ENCODE data around the gene PXDC1.

Gene PXDC1

DNA sequence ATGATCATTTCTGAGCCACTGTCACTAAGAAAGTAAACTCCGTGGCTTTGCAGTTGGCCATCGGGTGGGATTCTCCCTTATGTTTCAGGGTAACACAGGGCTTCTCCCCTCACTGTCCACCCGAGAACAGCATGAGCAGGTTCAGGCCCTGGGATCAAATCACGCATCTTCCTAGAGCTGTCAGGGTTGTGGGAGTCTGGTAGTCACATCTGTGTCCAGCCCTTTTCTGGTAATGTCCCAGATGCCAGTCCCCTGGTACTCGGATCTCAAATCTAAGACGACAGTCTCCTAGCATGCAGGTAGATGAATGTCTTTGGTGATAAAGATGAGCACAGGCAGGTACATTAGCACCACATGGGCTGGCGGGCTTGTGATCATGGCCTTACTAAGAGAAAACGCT is 4.8 kb downstream of the PXDC1 start:
- DNase-seq = no peak

DNA sequence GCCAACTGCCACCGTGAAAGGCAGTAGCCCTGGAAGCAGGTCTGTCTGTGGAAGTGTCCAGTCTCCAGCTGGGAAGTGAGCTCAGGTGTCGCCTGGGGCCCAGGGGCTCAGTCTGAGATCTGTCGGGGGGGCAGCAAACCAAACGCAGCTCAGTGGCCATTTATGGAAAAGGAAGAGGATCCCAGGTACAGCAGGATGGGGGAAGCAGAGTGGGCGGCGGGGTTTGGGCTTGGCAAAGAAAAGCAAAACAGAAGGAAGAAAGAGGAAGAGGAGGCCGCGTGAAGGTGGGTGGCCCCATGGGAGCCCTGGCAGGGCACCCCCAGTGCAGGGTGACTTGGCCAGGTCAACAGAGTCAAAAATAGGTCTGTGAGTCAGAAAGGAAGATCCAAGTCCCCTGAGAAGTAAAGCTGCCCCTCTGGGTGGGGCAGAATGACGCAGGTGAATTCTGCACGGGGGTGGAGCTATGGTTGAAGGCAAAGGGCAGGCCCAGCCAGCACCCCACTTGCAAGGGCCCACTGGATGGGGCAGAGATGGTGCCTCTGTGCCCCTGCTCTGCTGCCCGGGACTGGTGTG is 5.3 kb downstream of the PXDC1 start:
- no peak for DNase-seq

DNA sequence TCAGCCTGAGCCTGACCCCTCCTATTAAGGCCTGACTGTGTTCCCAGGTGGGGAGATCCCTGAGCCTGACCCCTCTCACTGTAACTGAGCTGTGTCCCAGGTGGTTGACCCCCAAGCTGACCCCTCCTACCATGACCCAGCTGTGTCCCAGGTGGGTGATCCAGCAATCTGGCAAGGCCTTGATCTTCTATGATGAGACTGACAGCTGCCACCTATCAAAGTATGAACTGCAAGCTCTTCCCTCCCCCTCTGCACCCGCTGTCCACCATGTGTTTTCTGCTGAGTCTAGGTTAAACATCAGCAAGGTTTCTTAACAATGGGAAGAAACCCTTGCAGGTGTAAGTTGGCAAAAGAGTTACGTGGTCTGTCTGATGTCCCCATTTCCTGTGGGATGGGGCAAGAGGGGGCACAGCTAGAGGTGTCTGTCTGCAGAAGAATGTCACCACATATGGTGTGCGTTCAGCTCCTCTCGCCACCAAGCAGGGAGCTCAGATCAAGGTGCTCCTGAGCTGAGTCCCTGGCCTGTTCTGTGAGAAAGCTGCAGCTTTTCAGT is 5.9 kb downstream of the PXDC1 start:
- DNase-seq = no peak

DNA sequence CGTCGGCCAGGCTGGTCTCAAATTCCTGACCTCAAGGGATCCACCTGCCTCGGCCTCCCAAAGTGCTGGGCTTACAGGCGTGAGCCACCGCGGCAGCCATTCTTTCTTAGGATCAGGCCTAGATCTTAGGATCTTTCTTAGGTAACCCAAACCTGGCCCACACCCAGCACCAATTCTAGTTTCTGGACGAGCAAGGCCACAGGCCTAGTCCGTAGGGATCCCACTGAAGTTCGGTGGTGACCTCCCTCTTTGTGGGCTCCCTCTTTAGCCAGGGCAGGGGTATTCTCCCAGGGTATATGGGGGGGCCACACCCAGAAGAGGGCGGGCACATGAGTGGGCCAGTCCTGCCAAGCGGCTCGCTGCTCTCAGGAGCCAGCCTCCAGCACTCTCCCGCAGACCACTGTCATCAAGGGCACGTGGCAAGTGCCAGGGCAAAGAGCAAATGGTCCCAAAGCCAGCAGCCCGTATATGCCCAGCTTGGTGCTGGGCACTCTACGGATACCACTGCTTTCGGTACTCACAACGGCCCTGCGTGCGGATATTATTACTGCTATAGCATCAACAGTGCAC is 6.5 kb downstream of the PXDC1 start:
- no peak for DNase-seq

DNA sequence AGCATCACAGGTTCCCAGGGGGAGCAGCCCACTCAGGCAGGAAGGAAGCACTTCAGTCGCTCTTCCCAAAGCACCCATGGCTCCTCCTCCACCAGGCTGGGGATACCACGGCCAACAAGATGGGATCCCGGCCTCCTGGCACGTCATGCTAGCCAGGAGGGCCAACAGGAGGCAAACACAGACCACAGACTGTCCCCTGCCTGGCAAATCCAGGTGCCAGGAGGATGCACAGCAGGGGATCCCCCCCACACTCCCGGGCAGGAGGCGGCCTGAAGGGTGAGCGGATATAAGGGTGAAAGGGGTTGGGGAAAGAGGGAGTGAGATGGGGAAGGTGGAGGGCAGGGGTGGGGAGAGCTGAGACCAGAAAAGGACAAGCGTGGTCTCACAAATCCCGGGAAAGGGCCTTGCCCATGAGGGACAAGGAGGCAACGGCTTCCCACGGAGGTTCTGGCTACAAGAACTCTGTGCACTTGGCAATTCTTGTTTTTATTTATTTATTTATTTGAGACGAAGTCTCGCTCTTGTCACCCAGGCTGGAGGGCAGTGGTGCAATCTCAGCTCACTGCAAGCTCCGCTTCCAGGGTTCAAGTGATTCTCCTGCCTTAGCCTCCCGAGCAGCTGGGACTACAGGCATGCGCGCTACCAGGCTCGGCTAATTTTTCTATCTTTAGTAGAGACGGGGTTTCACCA is 7.2 kb downstream of the PXDC1 start:
- DNase-seq = no peak

DNA sequence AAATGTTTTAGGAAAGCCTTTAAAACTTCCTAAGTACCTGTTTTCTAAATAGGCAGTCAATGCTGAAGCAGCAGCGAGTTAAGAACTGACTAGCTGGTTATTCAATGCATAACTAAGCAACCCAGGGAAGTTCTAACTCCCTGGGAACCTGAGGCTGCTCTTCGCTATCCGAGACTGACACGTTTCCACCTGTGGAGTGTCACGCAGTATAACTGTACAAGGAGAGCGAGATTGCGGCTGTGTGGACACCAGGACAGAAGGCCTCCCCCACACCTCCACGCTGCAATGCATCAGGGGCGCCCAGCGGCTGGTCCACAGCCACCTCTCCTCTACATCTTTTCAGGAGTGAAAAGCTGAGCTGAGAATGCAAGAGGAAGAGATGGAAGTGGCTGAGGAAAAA is 8.0 kb downstream of the PXDC1 start:
- no peak for DNase-seq

DNA sequence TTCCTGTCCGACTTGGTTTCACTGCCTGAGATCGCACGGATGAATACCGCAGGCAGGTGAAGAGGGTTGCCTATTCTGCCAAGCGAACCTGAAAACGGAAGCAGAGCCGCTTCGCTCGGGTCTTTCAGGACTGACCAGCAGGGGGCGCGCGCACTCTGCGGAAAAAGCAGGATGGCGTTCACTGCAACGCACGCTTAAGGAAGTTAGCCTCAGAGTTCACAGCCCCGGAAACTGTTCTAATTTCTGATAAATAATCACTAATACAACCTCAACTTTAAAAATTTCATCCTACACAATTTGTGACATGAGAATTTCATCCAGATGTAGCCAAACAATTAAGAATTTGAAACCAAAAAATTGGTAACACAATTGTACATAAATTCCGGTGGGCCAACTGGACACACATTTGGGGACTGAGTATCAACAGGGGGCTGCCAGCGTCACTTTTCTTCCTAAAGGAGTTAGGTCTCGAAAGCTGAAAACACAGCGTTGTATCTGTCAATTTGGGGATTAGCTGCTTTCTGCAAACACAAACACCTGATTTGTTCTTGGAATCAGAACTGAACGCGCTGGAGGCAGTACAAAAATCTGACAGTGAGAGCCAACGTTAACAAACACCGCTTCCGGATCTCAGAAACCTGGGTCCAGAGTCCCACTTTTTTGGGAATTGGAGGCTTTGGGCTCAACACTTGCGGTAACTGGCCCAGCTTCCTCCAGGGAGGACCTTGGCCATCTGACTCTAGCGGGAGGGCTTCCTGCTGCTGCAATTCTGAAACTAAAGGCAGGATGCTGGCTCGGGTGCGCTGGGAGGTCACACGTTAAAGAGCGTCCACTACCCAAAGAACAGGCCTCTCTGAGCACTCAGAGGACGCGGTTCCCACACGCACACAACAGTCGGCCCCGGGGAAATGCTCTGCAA is 8.8 kb downstream of the PXDC1 start:
- peak; percentile 68 to 87 (median 76) for DNase-seq

DNA sequence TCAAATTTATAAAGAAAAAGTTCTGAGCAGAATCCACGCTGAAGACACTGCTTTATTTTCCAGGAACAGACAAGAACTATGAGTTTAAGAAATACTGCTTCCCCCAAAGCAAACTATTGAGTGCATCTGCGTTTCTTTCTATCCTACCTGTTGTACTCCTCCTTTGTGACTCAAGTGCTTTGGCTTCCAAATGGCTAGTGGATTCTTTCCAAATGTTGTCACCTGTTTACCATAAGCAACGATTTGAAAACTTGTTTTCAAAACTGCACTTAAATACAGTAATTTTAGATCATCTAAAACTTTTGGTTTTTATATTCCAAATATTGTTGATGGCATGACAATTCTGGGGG is 9.5 kb downstream of the PXDC1 start:
- DNase-seq = no peak

DNA sequence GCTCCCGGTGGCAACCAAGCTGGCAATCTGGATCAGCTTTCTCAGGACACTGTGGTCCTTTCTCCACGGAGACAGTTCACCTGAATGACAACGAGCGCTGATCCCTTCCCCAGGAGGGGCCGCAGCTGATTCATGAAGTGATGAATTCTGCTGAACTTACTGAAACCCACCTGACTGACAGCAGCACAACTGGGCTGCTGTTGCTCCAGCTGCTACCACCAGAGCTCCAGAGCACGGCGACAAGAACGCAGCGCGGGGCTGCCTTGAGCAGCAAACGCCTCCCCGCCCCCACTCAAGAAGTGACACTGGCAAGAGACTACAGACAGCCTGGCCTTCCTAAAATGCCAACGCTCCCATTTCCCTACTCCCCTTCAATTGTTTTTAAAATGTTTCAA is 10.0 kb downstream of the PXDC1 start:
- no peak for DNase-seq

DNA sequence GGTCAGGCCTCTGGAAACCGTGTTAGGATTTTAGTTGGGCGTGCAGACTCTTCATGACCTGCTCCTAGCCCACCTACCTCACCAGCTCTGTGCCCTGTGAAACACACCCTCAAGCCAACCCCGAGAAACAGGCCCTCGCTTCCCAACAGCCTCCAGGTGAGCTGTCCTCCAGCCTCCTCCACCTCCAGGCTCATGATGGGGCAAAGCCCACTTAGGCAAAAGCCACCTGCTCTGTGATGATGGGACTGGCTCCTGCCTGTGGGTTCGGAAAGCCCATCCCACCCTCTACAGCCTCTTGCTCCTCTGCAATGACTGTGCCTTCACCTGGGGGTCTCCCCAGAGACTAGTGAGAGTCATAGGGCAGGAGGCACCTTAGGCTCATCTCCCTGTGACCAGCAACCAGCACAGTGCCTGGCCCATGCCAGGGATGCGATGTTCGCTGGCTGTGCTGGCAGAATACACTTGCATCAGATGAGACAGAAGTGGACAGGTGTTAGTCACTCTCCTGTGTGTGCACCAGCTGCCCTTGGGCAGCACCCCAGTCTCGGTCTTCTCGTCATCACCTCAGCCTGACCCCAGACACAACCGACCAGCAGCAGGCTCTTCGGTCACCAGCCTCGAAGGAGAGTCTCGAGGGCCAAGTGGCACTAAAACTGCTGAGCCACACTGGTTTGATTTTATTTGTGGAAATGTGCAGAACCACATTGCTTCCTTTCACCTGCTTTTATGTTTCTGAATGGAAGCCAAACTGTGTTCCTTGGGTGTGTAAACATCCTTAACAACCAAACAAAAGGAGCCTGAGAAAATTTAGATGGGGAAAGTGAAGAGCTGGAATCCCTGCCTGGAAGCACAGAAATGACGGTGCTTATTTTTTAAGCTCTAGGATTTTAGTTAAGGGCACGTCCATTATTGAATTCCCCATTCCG is 10.7 kb downstream of the PXDC1 start:
- DNase-seq = no peak

DNA sequence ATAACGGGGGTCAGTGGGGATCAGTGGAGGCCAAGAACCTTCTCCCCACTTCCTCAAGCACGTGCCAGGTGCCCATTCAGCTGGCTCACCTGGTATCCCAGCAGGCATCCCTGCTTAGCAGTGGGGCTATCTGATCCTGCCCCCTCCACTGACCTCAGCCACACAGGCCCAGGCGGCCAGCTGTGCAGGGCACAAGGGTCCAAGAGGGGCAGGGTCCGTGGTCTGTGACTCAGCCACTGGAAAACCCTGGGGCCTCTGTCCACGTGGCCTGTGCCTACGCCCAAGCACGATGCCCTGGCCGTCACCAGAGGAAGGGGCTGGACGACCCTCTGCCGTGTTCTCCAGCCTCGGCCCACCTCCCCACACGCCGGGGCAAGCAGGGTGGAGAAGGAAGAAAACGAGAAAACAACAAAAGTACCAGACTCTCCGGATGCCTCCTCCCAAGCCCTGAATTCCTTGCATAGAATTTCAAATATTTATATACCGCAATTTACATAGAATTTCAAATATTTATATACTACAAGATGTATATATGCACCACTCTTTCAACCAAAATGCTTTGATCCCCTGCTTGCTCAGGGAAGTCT is 12.1 kb downstream of the PXDC1 start:
- no peak for DNase-seq

DNA sequence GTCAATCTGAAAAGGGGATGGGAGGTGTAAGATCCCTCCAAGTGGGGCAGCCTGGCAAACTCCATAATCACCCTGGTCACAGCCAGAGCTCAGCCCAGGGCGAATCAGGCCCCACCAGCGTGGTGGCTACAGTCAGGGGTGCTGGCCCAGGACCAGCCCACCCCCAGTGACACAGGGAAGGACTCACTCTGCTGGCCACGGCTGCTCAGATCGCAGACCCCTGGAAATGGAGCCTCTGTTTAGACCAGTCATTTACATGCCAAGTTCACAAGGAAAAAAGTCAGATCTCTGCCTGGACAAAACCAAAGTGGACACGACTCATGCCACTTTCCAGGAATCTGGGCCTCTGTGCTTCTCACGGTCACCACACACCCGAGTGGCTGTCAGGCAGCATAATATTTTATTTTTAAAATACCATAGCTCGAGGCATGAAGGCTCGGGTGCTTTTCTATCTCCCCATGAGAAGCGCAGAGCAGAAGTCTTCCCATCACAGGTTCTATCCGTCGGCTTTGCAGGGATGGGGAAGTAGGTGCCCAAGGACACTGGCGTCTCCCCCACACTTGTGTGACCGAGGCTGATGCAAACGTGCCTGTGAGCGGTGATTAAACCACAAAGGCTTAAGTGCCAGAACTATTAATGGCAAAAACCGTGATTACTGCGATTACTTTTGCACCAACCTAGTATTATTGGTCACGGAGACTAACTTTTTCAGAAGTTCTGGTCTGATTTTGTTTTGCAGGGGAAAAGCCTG is 13.0 kb downstream of the PXDC1 start:
- no peak for DNase-seq

DNA sequence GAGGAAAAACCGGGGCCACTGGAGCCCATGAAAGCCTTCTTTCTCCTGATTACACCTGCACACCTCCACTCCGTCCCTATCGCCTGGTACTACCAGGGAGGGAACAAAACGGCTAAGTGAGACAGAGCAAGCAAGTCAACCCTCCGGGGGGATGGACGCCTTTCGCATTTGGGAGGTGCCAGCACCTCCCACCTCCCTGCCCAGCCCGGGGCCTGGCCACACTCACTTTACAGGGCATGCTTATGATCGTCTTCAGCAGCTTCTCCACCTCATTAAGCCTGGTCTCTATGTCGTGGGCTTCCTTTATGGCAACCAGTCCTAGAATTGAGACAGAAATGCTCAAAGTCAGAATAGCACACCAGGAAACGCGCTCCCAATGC is 13.7 kb downstream of the PXDC1 start:
- no peak for DNase-seq

DNA sequence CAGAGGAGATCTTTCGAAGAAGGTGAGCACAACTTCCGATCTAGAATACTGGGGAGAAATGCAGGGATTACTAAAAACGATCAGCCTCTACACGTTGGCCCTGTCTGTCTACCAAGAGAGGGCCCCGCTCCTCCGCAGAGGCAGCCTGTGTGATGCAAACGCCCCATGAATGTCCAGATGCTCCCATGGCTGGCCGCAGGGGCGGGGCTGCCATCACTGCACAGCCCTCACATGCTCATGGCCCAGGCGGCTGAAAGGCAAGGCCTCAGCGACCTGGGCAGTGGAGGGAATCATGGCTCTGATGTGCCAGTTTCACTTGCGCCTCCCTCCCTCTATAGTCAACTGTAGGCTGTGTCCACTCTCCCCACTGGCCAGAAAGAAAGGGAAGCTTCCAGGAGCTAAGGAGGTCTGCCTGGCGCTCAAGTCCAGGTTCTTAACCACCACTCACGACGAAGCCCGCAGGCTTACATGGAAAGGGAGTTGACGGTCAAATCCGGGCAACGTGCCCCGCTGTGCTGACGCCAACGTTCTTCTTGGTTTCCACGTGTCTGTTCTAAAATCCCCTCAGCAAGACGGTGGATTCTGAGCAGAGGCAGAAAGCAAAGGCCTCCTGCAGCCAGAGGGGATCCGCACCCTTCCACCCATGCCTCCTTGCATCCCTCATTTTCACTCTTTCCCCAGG is 14.2 kb downstream of the PXDC1 start:
- no peak for DNase-seq

DNA sequence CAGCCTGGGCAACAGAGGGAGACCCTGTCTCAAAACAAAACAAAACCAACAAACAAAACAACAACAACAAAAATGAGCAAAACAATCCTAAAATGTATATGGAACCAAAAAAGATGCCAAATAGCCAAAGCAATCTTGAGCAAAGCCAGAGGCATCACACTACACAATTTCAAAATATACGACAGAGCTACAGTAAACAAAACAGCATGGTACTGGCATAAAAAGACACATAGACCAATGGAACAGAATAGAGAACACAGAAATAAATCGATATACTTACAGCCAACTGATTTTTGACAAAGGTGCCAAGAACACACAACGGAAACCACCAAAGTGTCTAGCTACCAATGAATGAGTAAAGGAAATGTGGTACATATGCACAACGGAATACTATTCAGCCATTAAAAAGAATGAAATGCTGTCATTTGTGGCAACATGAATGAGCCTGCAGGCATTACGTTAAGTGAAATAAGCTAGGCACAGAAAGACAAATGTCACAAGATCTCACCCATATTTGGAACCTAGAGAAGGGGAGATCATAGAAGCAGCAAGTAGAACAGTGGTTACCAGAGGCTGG is 16.4 kb downstream of the PXDC1 start:
- DNase-seq = no peak

DNA sequence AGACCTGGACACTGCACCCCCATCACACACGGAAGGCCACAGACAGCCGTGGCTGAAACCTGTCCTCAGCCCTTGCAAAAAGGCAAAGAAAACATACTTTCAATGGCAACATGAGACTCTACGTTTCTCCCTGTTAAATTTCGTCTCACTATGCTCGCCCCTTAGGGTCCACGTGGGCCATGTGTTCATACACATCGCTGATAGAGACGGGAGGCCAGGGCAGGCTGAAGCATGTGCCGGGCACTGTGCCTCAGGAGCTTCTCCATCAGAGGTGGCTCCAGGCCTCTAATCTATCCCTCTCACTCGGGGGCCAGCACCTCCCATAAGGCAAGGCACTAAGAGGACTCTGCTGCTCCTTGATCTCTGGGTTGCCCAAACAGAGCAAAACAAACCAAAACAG is 17.5 kb downstream of the PXDC1 start:
- no peak for DNase-seq

DNA sequence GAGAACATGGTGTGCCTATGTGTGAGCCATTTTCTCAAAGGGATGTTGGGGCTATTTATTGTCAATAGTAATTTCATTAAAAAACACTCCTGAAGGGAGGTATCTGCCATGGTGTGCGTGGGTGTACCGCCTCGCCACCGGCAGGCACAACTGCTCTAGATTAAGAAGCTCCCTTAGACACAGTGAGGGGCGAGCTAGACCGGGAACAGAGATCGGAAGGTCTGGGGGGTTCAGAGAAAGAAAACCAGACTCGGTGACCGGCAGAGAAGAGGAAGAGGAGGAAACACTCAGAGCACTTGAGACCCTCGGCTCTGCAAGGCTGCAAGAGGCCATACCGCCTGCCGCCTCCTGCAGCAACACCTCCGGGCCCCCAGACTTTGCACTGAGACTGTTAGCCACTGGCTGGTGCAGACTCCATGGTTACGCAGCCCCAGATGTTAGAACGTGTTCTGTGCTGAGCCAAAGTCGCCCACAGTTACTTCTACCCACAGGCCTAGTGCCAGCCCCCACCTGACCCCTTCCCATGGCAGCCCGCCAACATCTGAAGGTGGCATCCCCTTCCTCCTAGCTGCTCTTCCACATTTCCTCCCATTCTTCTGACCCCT is 18.1 kb downstream of the PXDC1 start:
- DNase-seq = no peak

DNA sequence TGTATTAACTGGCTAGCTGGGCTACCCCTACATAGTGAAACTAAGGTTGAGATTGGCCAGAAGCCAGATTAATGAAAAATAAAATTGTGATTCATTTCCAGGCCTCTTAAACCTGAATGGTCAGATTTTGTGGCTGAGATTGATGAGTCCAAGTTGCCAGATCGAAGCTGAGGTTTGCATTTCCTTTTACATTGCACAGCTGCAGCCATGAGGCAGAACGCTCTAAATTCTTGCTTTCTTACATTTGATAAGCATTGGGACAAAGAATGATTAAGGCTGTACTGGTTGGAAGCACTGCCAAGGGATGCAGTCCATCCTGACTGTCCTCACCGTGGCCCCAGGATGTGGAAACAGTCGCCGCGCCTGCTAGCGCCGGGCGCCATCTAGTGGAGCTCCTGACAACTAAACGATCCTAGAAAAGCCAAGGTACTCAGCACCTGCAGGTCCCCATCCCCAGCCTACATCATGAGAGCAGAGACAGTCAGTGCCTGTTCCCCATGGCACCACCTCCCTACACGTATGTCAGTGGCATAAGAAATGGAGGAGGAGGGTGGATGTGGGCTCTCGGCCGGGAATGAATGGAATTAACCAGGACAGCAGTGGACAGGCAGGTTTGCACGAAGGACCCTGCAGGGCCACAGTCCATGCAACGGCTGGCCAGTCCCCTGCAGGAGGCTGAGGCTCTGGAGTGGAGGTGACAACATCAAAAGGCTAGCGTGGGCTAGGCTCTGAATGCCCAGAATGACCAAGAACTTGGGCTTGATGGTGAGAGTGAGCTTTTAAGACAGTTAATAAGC is 19.0 kb downstream of the PXDC1 start:
- peak; percentile 28 to 63 (median 45) for DNase-seq

DNA sequence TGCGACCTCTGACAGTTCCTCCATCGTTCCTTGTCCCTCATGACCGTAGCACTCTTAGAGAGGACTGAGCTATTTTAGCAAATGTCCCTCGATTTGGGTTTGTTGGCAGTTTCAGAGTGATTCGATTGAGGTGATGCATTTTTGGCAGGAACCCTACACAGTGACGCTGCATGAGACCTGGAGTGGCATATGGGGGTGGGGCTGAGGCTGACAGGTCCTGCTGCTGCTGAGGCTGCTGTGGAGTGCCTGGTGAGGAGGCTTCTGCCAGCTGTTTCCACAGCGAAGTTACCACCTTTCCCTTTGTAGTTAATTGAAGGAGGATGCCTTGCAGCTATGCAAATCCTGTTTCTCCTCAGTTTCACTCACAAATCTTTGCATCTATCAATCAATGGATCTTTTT is 19.8 kb downstream of the PXDC1 start:
- no peak for DNase-seq
